HCT116 (cell line): ENCODE measurements around the gene EIF2B4. TPM values are rescaled to one million over a fixed set of nuclear protein-coding genes. Genes with fewer than 3 reads are reported as not detected.

Experiments used
- ATAC-seq: fragments of 200-7000 bp; cut with Tn5 transposase; 2 replicates; pipeline ENCODE4 v1.9.1; 2020; ENCODE audit warnings: mild to moderate bottlenecking, moderate library complexity
- BruUV-seq: library from RNA; stranded (reverse); fragments of 400-500 nt; replicated peaks from 2 replicates; lab custom pipeline; 2021; lab: Mats Ljungman, UMichigan
- CTCF ChIA-PET: fragments of 300-600 bp; sonication (Branson Sonifier 250); formaldehyde crosslinking; loops from one replicate; lab custom pipeline; 2021; ENCODE audit warnings: antibody characterized with exemption; lab: Charles Lee
- POLR2A ChIA-PET: fragments of 300-600, 350-600 bp; sonication (Branson Sonifier 250); formaldehyde crosslinking; loops from one replicate; lab custom pipeline; 2021; ENCODE audit warnings: antibody characterized with exemption; lab: Charles Lee
- RAD21 ChIA-PET, 2 experiments: fragments of 300-600 bp; sonication (Branson Sonifier 250); formaldehyde crosslinking; loops; one replicate each; lab custom pipeline; 2023; ENCODE audit warnings: low total read pairs in 2 of 2; ENCODE audit not compliant: uncharacterized antibody in 2 of 2, unreplicated experiment in 2 of 2, low non-redundant PET in 1 of 2; lab: Charles Lee
- DNase-seq: peaks from one replicate; pipeline ENCODE4 v3.0.0-alpha.2; 2010; ENCODE audit warnings: low read depth, low spot score
- H2AFZ ChIP-seq: fragments of 200-600 bp; shearing (Covaris generic), sonication (generic); 2 replicates; pipeline ENCODE4 v1.6.1; 2017; ENCODE audit warnings: low read depth, mixed run types, mixed read lengths, antibody characterized with exemption, low read length; ENCODE audit not compliant: poor library complexity, severe bottlenecking
- H3K27ac ChIP-seq: 2 replicates; pipeline ENCODE4 v1.5.1; 2012; ENCODE audit warnings: low read depth, low read length
- H3K27me3 ChIP-seq: fragments of 200-600 bp; sonication (generic); 2 replicates; pipeline ENCODE4 v1.6.1; 2016; ENCODE audit warnings: mixed run types, low read length, mixed read lengths; ENCODE audit not compliant: insufficient read depth
- H3K36me3 ChIP-seq, 2 experiments: fragments of 200-500 bp in 1 of 2; fragments of 200-600 bp in 1 of 2; sonication (Bioruptor generic) in 1 of 2; sonication (generic) in 1 of 2; 2 replicates each; pipeline versions ENCODE4 v1.5.1 to v1.6.1; 2014 to 2016; ENCODE audit warnings: low read length in 2 of 2, inconsistent platforms in 1 of 2, mixed read lengths in 1 of 2, mixed run types in 1 of 2; ENCODE audit not compliant: insufficient read depth in 2 of 2, control insufficient read depth in 1 of 2
- H3K4me1 ChIP-seq, 2 experiments: fragments of 200-600 bp in 1 of 2; sonication (generic) in 1 of 2; 2 replicates each; pipeline versions ENCODE4 v1.5.1 to v1.6.1; 2012 to 2017; ENCODE audit warnings: low read length in 2 of 2, inconsistent platforms in 1 of 2, mild to moderate bottlenecking in 1 of 2, mixed read lengths in 1 of 2, mixed run types in 1 of 2, moderate library complexity in 1 of 2; ENCODE audit not compliant: insufficient read depth in 2 of 2, control insufficient read depth in 1 of 2
- H3K4me2 ChIP-seq: fragments of 200-600 bp; sonication (generic); 2 replicates; pipeline ENCODE4 v1.6.1; 2017; ENCODE audit warnings: mixed run types, low read length, mixed read lengths
- H3K4me3 ChIP-seq, 2 experiments: fragments of 200-600 bp in 1 of 2; sonication (generic) in 1 of 2; replicated peaks in 1 of 2; 2 replicates each; pipeline ENCODE4 v1.5.1; 2011 to 2016; ENCODE audit warnings: low read length in 2 of 2, control low read depth in 1 of 2, low read depth in 1 of 2, mild to moderate bottlenecking in 1 of 2, mixed read lengths in 1 of 2, mixed run types in 1 of 2
- H3K79me2 ChIP-seq: fragments of 200-600 bp; sonication (generic); 2 replicates; pipeline ENCODE4 v1.6.1; 2017; ENCODE audit warnings: mild to moderate bottlenecking, mixed run types, low read length, moderate library complexity, mixed read lengths; ENCODE audit not compliant: insufficient read depth
- H3K9ac ChIP-seq: fragments of 200-600 bp; sonication (generic); 2 replicates; pipeline ENCODE4 v1.6.1; 2016; ENCODE audit warnings: low read length, mixed read lengths
- H3K9me2 ChIP-seq: fragments of 200-600 bp; sonication (generic), shearing (Covaris generic); 2 replicates; pipeline ENCODE4 v1.6.1; 2017; ENCODE audit warnings: mixed run types, mild to moderate bottlenecking, moderate library complexity; ENCODE audit not compliant: insufficient read depth
- H3K9me3 ChIP-seq, 2 experiments: fragments of 200-500 bp in 1 of 2; fragments of 200-600 bp in 1 of 2; sonication (Bioruptor generic) in 1 of 2; sonication (generic) in 1 of 2; 2 replicates each; pipeline ENCODE4 v1.6.1; 2014 to 2017; ENCODE audit warnings: low read length in 2 of 2, mixed read lengths in 2 of 2, inconsistent platforms in 1 of 2, low read depth in 1 of 2, mild to moderate bottlenecking in 1 of 2, mixed run types in 1 of 2, moderate library complexity in 1 of 2; ENCODE audit not compliant: control insufficient read depth in 1 of 2, insufficient read depth in 1 of 2
- H4K20me1 ChIP-seq: fragments of 200-600 bp; sonication (generic), shearing (Covaris generic); 2 replicates; pipeline ENCODE4 v1.6.1; 2017; ENCODE audit warnings: mixed run types, mild to moderate bottlenecking, moderate library complexity; ENCODE audit not compliant: insufficient read depth
- CBX3 ChIP-seq: IDR thresholded peaks from 2 replicates; pipeline ENCODE4 v1.6.1; 2012; ENCODE audit warnings: low read depth
- ELF1 ChIP-seq: IDR thresholded peaks from 2 replicates; pipeline ENCODE4 v1.6.1; 2012; ENCODE audit warnings: low read depth, borderline replicate concordance
- EZH2 ChIP-seq: fragments of 200-600 bp; sonication (generic); IDR thresholded peaks from 2 replicates; pipeline ENCODE4 v1.6.1; 2017; ENCODE audit warnings: antibody characterized with exemption, mixed run types
- JUND ChIP-seq: IDR thresholded peaks from 2 replicates; pipeline ENCODE4 v1.6.1; 2012
- RAD21 ChIP-seq: IDR thresholded peaks from 2 replicates; pipeline ENCODE4 v1.6.1; 2012; ENCODE audit warnings: low read depth, mild to moderate bottlenecking
- ZNF274 ChIP-seq: fragments of 200-500 bp; sonication (Bioruptor generic); IDR thresholded peaks from 2 replicates; pipeline ENCODE4 v1.6.1; 2014; ENCODE audit warnings: mild to moderate bottlenecking, low read depth, low read length, inconsistent platforms
- intact Hi-C: fragments of 100-400 bp; cut with micrococcal nuclease; formaldehyde crosslinking; loops from 2 replicates; pipeline ENCODE4 v1.10.0; 2022
- total RNA-seq: library from RNA; stranded (reverse); gene quantifications from one replicate; pipeline ENCODE4 v1.2.1, GENCODE V29; 2021; ENCODE audit not compliant: unreplicated experiment
- TF ChIP-seq, protein P1 (sequence below): IDR thresholded peaks from 2 replicates; pipeline ENCODE4 v1.6.1; 2012
- TF ChIP-seq, protein P2 (sequence below): IDR thresholded peaks from 2 replicates; pipeline ENCODE4 v1.6.1; 2011; ENCODE audit warnings: mild to moderate bottlenecking, low read length, moderate library complexity; ENCODE audit not compliant: insufficient replicate concordance; ENCODE audit errors: extremely low read depth

EIF2B4 gene
- total RNA-seq, 1 experiment from 2014 or later, result 43.8 TPM

DNA sequence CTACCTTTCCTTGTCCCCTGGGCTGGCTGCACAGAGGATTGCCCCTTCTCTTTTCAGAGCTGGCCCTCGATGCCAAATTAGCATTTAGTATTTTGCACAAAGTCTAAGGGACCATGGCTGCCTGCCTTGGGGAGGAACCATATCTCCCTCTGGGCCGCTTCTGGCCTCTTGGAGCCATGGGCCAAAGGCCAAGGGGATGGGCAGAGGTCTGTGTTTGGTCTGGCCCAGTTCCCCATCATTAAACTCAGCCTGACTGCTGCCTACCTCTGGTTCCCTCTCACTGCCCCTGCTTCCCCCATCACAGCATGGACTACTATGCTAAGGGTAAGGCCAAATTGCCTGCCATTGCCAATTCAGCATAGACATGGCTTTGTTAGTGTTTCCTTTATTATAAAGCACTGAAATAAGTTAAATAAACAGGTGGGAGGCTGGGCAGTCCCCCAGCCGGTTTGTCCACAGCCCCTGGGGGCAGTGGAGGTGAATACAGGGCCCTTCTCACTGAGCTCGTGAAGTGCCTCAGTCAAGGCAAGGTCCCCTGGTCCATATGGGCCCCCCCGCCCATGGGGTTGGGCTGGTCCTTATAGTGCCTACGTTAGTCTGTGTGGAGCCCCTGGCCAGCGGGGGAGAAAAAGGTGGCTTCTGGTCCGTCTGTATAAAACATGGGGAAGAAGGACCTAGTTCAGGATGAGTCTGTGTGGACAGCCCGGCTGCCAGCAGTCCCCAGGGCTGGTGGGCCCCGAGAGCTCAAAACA is 6.9 kb upstream of the EIF2B4 start:
- DNase-seq (no peak), ATAC-seq (no peak)
- peaks cover 29% of the 10 kb centered on the region for H3K79me2 ChIP-seq
- no peak overlapping the region for H3K9ac ChIP-seq
- intact Hi-C loops, result no loop called here
- H4K20me1 ChIP-seq, result no peaks in the 10 kb centered on the region
- no peaks in the 10 kb centered on the region for H3K27me3 ChIP-seq
- no TSS peak for BruUV-seq
- no peaks in the 10 kb centered on the region for H3K9me2 ChIP-seq
- POLR2A ChIA-PET, result no interaction called here
- no peak overlapping the region for H2AFZ ChIP-seq
- no peaks in the 10 kb centered on the region for H3K9me3 ChIP-seq
- peak overlapping the region; percentile 2; the same call in 1 of the 2 replicates for H3K27ac ChIP-seq
- CTCF ChIA-PET, result no interaction called here
- H3K36me3 ChIP-seq, result peaks cover 24 to 55% of the 10 kb centered on the region in 2 experiments; a peak in 3 of 4 replicates
- RAD21 ChIA-PET, result interaction anchor here in 1 of 2 experiments (0.6 kb wide), 1 partner anchor 9 kb away, joined by 3 read pairs; no protein-coding TSS in a partner anchor
- no peak overlapping the region for H3K4me3 ChIP-seq
- TF ChIP-seq RAD21 (no peak), CBX3 (no peak), JUND (no peak), EZH2 (no peak), ELF1 (no peak), ZNF274 (no peak)
- TF ChIP-seq, protein P1, sequence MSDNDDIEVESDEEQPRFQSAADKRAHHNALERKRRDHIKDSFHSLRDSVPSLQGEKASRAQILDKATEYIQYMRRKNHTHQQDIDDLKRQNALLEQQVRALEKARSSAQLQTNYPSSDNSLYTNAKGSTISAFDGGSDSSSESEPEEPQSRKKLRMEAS, result no peak
- TF ChIP-seq, protein P2, sequence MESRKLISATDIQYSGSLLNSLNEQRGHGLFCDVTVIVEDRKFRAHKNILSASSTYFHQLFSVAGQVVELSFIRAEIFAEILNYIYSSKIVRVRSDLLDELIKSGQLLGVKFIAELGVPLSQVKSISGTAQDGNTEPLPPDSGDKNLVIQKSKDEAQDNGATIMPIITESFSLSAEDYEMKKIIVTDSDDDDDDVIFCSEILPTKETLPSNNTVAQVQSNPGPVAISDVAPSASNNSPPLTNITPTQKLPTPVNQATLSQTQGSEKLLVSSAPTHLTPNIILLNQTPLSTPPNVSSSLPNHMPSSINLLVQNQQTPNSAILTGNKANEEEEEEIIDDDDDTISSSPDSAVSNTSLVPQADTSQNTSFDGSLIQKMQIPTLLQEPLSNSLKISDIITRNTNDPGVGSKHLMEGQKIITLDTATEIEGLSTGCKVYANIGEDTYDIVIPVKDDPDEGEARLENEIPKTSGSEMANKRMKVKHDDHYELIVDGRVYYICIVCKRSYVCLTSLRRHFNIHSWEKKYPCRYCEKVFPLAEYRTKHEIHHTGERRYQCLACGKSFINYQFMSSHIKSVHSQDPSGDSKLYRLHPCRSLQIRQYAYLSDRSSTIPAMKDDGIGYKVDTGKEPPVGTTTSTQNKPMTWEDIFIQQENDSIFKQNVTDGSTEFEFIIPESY, result no peak
- peaks cover 6 to 36% of the 10 kb centered on the region in 2 experiments; a peak in 3 of 4 replicates for H3K4me1 ChIP-seq
- no peak overlapping the region for H3K4me2 ChIP-seq
